Stimulated activated CD4-positive, alpha-beta T cell treated with anti-CD3 and anti-CD28 coated beads, Interleukin-12 subunit alpha, Interleukin-12 subunit beta, amount 100 ng/mL, for 24 hours (primary cell): Measurements from ENCODE around the gene CEL.

Experiments
- DNase-seq, 2 experiments: peaks; one replicate each; pipeline ENCODE4 v3.0.0-alpha.2; 2020; ENCODE audit warnings: low read depth in 2 of 2

The CEL gene

GRCh38 chr9:133117271-133118178, 55.7 kb downstream of the CEL start:
- DNase-seq = no peak

- no peak for DNase-seq
Observed at GRCh38 chr9:133118179-133118520, 56.4 kb downstream of the CEL start.

- no peak for DNase-seq
Observed at GRCh38 chr9:133118568-133118967, 56.8 kb downstream of the CEL start.

- DNase-seq = no peak
Observed at GRCh38 chr9:133119103-133119845, 57.5 kb downstream of the CEL start.

GRCh38 chr9:133119846-133120500, 58.2 kb downstream of the CEL start:
- DNase-seq = no peak

- no peak for DNase-seq
Observed at GRCh38 chr9:133120501-133121197, 58.9 kb downstream of the CEL start.
